CD14-positive monocyte (primary cell): ENCODE data around the gene PQBP1. TPM values are rescaled to one million over a fixed set of nuclear protein-coding genes. Genes with fewer than 3 reads are reported as not detected.

Experiments
- DNase-seq, 3 donors: peaks; one replicate each; pipeline ENCODE4 v3.0.0-alpha.2; 2011 to 2022
- H2AFZ ChIP-seq: 2 replicates; pipeline ENCODE4 v1.6.0; 2012; ENCODE audit warnings: mild to moderate bottlenecking, low read depth, low read length, inconsistent platforms; ENCODE audit not compliant: insufficient read depth, poor library complexity, severe bottlenecking
- H3K27ac ChIP-seq, 2 donors: 1 replicate in 1 of 2; 2 replicates in 1 of 2; pipeline ENCODE4 v1.5.1; 2012 to 2013; ENCODE audit warnings: low read length in 2 of 2, control low read depth in 1 of 2, inconsistent platforms in 1 of 2, low read depth in 1 of 2, mild to moderate bottlenecking in 1 of 2
- H3K27me3 ChIP-seq, 2 donors: one replicate each; pipeline versions ENCODE4 v1.6.0 to v1.6.1; 2011 to 2013; ENCODE audit warnings: low read length in 2 of 2; ENCODE audit not compliant: control insufficient read depth in 2 of 2, insufficient read depth in 2 of 2
- H3K36me3 ChIP-seq, 2 donors: replicated peaks in 1 of 2; 1 replicate in 1 of 2; 2 replicates in 1 of 2; pipeline versions ENCODE4 v1.5.1 to v1.6.1; 2012 to 2013; ENCODE audit warnings: low read length in 2 of 2, control low read depth in 1 of 2, inconsistent platforms in 1 of 2, mild to moderate bottlenecking in 1 of 2; ENCODE audit not compliant: insufficient read depth in 2 of 2, control insufficient read depth in 1 of 2
- H3K4me1 ChIP-seq, 2 donors: 1 replicate in 1 of 2; 2 replicates in 1 of 2; pipeline versions ENCODE4 v1.5.1 to v1.6.1; 2012 to 2013; ENCODE audit warnings: low read length in 2 of 2, control low read depth in 1 of 2, inconsistent platforms in 1 of 2, mild to moderate bottlenecking in 1 of 2, moderate library complexity in 1 of 2; ENCODE audit not compliant: insufficient read depth in 2 of 2, control insufficient read depth in 1 of 2
- H3K4me2 ChIP-seq: replicated peaks from 2 replicates; pipeline ENCODE3; 2012; ENCODE audit warnings: low read length, moderate library complexity, mild to moderate bottlenecking; ENCODE audit not compliant: poor library complexity, severe bottlenecking; ENCODE audit errors: extremely low read depth
- H3K4me3 ChIP-seq, 3 experiments: fragments of 200-600 bp in 1 of 3; sonication (generic) in 1 of 3; replicated peaks in 1 of 3; 1 replicate in 2 of 3; 2 replicates in 1 of 3; pipeline ENCODE4 v1.5.1; 2011 to 2013; ENCODE audit warnings: low read length in 3 of 3, mild to moderate bottlenecking in 3 of 3, control low read depth in 2 of 3, low read depth in 2 of 3, inconsistent platforms in 1 of 3, moderate library complexity in 1 of 3
- H3K79me2 ChIP-seq: 2 replicates; pipeline ENCODE4 v1.6.0; 2012; ENCODE audit warnings: mild to moderate bottlenecking, control low read depth, inconsistent platforms, low read length, moderate library complexity; ENCODE audit not compliant: insufficient read depth
- H3K9ac ChIP-seq: 2 replicates; pipeline ENCODE4 v1.6.0; 2017; ENCODE audit warnings: low read length, mild to moderate bottlenecking; ENCODE audit not compliant: insufficient read depth, poor library complexity, severe bottlenecking
- H3K9me3 ChIP-seq, 2 donors: replicated peaks in 1 of 2; 1 replicate in 1 of 2; 2 replicates in 1 of 2; pipeline versions ENCODE4 v1.5.1 to v1.6.1; 2012 to 2013; ENCODE audit warnings: low read length in 2 of 2, control low read depth in 1 of 2; ENCODE audit not compliant: control insufficient read depth in 1 of 2, insufficient read depth in 1 of 2
- H4K20me1 ChIP-seq: 2 replicates; pipeline ENCODE4 v1.6.0; 2012; ENCODE audit warnings: mild to moderate bottlenecking, low read length, control low read depth, moderate library complexity; ENCODE audit not compliant: insufficient read depth
- H3K27ac Mint-ChIP-seq, 7 donors: one replicate each; pipeline ENCODE4 v1.8.0; 2020; ENCODE audit warnings: mild to moderate bottlenecking in 7 of 7, mixed read lengths in 7 of 7, moderate library complexity in 6 of 7, inconsistent platforms in 2 of 7
- H3K27me3 Mint-ChIP-seq, 3 donors: one replicate each; pipeline ENCODE4 v1.8.0; 2021 to 2022; ENCODE audit warnings: low read depth in 3 of 3, mild to moderate bottlenecking in 3 of 3, mixed read lengths in 3 of 3, moderate library complexity in 3 of 3, inconsistent platforms in 1 of 3
- H3K36me3 Mint-ChIP-seq, 2 donors: one replicate each; pipeline ENCODE4 v1.8.0; 2020; ENCODE audit warnings: mixed read lengths in 2 of 2, inconsistent platforms in 1 of 2, mild to moderate bottlenecking in 1 of 2
- H3K4me1 Mint-ChIP-seq: one replicate; pipeline ENCODE4 v1.8.0; 2020; ENCODE audit warnings: mild to moderate bottlenecking, mixed read lengths
- H3K4me3 Mint-ChIP-seq, 2 donors: one replicate each; pipeline ENCODE4 v1.8.0; 2020; ENCODE audit warnings: mild to moderate bottlenecking in 2 of 2, mixed read lengths in 2 of 2, moderate library complexity in 1 of 2
- H3K9me3 Mint-ChIP-seq, 7 donors: one replicate each; pipeline ENCODE4 v1.8.0; 2020 to 2022; ENCODE audit warnings: mixed read lengths in 7 of 7, mild to moderate bottlenecking in 6 of 7, moderate library complexity in 6 of 7, inconsistent platforms in 2 of 7
- CTCF ChIP-seq: fragments of 200-600 bp; IDR thresholded peaks from one replicate; pipeline ENCODE4 v1.8.0; 2022; ENCODE audit warnings: antibody characterized with exemption, mild to moderate bottlenecking
- WGBS: methylation state at CpG from one replicate; pipeline ENCODE4 v1.1.5; 2013; ENCODE audit warnings: missing lambda C conversion rate; ENCODE audit not compliant: insufficient coverage; 5-methylcytosine and 5-hydroxymethylcytosine counted together
- intact Hi-C, 2 donors: fragments of 100-400 bp; cut with micrococcal nuclease; formaldehyde crosslinking; loops; one replicate each; pipeline versions ENCODE4 v1.15.0 to v1.15.1; 2023
- polyA plus RNA-seq, 3 donors: library from polyadenylated mRNA; depleted of rRNA in 1 of 3; unstranded in 2 of 3; stranded (reverse) in 1 of 3; fragments of 300-500 nt in 2 of 3; fragments of >200 nt in 1 of 3; fragmentation: Illumina TruSeq in 2 of 3; gene quantifications; 1 replicate in 2 of 3; 2 replicates in 1 of 3; pipeline ENCODE4 v1.2.3, GENCODE V29; 2012 to 2021

PQBP1 gene
- polyA plus RNA-seq, 3 donors, result 71.7 to 129 (median 78.3) TPM

DNA sequence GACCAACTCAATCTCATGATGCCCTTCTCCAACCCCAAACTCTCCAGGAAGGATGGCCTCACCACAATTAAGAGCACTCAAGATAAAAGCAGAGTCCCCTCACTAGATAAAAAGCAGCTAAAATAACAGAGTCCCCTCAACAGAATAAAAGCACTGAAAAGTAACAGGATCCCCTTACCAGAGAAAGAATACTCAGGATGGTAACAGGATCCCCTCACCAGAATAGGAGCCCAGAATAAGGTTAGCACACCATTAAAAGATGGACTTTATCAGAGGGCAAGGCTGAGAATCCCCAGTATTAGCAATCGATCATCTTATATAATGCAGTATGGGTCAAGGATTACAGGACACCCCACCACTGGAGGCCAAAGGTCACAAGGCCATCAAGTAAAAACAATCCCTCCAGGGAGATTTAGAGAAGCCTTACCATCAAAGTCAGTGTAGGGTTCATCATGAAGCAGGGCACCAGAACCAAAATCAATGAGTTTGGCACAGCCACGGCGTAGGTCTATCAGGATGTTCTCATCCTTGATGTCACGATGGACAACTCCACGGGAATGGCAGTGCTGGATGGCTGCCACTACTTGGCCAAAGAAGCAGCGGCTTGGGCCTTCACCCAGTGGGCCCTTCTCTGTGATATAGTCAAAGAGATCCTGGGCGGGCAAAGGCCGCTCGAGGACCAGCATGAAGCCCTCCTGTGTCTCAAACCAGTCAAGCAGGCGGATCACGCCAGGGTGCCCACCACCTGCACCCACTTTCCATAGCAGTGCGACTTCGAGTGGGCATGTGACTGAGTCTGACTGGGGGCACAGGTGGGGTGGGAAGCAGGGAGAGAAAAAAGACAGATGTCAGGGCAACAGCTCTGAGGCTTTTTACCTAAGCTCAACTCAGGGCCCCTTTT is 17.1 kb downstream of the PQBP1 start:
- H3K9ac ChIP-seq, result no peak overlapping the region
- H3K79me2 ChIP-seq, result peaks cover 26% of the 10 kb centered on the region
- H3K27me3 ChIP-seq, result no peaks in the 10 kb centered on the region
- Mint-ChIP-seq H3K9me3 (peaks cover 0 to 13% (median 4%) of the 10 kb centered on the region in 7 donors), H3K27ac (peak overlapping the region in 3 of 7 donors; percentile 13 to 65 (median 32)), H3K27me3 (peaks cover 0 to 18% (median 0%) of the 10 kb centered on the region in 3 donors), H3K36me3 (peaks cover 18 to 21% of the 10 kb centered on the region in 2 donors), H3K4me3 (no peak overlapping the region), H3K4me1 (peaks cover 35% of the 10 kb centered on the region)
- no peaks in the 10 kb centered on the region for H3K9me3 ChIP-seq
- DNase-seq, result no peak
- no peak overlapping the region for H3K4me3 ChIP-seq
- intact Hi-C loops, result loop anchor here (5.0 to 10.0 kb wide), 3 partner anchors 42 to 230 kb away; partner anchors contain the start of genes OTUD5 (in 1 of the 2), TFE3 (in 1 of the 2) and WAS (in 1 of the 2)
- peaks cover 7 to 25% of the 10 kb centered on the region in 2 donors for H3K36me3 ChIP-seq
- no peak overlapping the region for H3K27ac ChIP-seq
- TF ChIP-seq CTCF, result no peak
- peaks cover 38 to 40% of the 10 kb centered on the region in 2 donors for H3K4me1 ChIP-seq
- no peak overlapping the region for H2AFZ ChIP-seq
- no peaks in the 10 kb centered on the region for H4K20me1 ChIP-seq
- H3K4me2 ChIP-seq, result no peak overlapping the region
- 93% methylated on average over 4 of the region's 13 CpGs for WGBS

DNA sequence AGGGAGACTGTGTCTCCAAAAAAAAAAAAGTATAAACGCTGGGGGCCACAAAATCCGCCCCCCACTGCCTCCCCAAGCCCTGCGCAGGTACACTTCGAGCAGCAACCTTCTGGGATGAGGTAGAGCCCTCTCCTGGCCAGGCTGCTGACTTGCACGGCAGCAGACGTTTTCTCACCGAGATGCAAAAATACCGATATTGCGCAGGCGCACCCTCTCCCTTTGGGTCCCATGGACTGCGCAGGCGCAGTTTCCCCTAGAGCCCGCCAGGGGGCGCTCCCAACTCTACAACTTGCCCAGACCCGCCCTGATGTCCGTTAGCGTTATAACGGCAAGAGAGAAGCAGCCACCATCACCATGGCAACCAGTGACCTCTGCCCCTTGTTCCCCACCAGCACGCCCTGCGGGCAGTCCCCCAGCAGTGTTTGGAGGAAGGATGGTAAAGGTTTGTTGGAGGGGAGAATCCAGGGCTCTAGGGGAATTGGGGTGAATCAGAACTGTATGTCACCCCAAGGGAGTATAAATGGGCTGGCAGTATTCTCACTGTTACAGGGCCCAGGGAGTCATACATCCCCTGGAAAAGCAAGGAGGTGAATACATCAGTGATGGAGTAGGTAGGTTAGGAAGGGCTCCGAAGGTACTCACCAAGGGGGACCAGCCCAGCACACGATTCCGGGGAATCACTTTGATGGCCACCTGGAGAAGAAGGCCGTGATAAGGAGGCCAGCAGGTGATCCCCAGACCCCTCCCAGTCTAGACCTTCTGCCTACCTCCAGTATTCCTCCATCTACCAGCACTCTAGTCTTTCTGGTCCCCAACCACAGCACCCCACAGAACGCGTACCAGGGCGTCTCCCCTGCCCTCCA is 19.6 kb downstream of the PQBP1 start:
- Mint-ChIP-seq H3K4me3 (peak overlapping the region; percentile 87 to 89), H3K9me3 (peaks cover 0 to 9% (median 2%) of the 10 kb centered on the region in 7 donors), H3K36me3 (peaks cover 24 to 25% of the 10 kb centered on the region in 2 donors), H3K27ac (peak overlapping the region; percentile 56 to 92 (median 89)), H3K4me1 (peaks cover 27% of the 10 kb centered on the region), H3K27me3 (peaks cover 0 to 15% (median 0%) of the 10 kb centered on the region in 3 donors)
- Histone ChIP-seq H2AFZ (no peak overlapping the region), H3K9me3 (no peaks in the 10 kb centered on the region), H3K79me2 (peaks cover 10% of the 10 kb centered on the region), H3K4me1 (peaks cover 24 to 27% of the 10 kb centered on the region in 2 donors), H3K9ac (no peak overlapping the region), H3K27ac (peak overlapping the region; percentile 12 to 19), H4K20me1 (no peaks in the 10 kb centered on the region), H3K4me2 (peak overlapping the region; percentile 86), H3K4me3 (peak overlapping the region; percentile 48 to 78 (median 68)), H3K36me3 (peaks cover 7 to 24% of the 10 kb centered on the region in 2 donors), H3K27me3 (no peaks in the 10 kb centered on the region)
- 6% methylated on average over 10 of the region's 27 CpGs for WGBS
- peak; percentile 83 for TF ChIP-seq CTCF
- DNase-seq, result peak; percentile 88 to 97 (median 90)
- intact Hi-C loops, result loop anchor here (5.0 to 10.0 kb wide), 3 partner anchors 40 to 233 kb away; partner anchors contain the start of genes OTUD5 (in 1 of the 2), TFE3 (in 1 of the 2) and WAS (in 1 of the 2)
